ENCODE measurements around the gene PTPRN2.

DNA sequence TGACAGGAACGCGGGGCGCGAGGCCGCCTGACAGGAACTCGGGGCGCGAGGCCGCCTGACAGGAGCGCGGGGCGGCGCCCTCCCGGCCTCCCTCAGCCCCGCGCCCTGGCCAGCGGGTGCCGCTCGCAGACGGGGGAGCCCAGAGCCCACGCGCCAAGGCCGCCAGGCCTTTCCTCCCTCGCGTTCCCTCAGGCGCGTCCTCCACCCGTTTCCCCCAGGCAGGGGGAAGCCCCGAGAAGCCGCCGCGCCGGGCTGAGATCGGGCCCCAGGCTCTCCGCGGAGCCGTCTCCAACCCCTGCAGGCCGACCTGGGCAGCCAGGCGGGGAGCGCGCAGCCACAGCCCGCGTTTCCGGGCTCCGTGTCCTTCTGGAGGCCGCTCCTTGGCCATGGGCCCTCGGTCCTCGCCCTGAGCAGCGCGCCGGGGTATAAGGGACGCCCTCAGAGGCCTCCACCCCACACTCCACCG lies 17.7 kb downstream of the PTPRN2 start:
- TF ChIP-seq, protein P1, sequence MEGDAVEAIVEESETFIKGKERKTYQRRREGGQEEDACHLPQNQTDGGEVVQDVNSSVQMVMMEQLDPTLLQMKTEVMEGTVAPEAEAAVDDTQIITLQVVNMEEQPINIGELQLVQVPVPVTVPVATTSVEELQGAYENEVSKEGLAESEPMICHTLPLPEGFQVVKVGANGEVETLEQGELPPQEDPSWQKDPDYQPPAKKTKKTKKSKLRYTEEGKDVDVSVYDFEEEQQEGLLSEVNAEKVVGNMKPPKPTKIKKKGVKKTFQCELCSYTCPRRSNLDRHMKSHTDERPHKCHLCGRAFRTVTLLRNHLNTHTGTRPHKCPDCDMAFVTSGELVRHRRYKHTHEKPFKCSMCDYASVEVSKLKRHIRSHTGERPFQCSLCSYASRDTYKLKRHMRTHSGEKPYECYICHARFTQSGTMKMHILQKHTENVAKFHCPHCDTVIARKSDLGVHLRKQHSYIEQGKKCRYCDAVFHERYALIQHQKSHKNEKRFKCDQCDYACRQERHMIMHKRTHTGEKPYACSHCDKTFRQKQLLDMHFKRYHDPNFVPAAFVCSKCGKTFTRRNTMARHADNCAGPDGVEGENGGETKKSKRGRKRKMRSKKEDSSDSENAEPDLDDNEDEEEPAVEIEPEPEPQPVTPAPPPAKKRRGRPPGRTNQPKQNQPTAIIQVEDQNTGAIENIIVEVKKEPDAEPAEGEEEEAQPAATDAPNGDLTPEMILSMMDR (conservative IDR thresholded peaks at IDR 0.05; ENCODE audit: low read depth, low read length): no peak
- no peak for TF ChIP-seq EZH2 (IDR thresholded peaks at IDR 0.05; ENCODE audit: borderline replicate concordance, low read depth, low read length, poor library complexity, severe bottlenecking)

All from A673 (cell line).